H1 (cell line): ENCODE results near the gene NRIP3. TPM values are rescaled to one million over a fixed set of nuclear protein-coding genes. Genes with fewer than 3 reads are reported as not detected.

Source experiments
- CTCF ChIA-PET: fragments of 300-600 bp; sonication (Branson Sonifier 250); formaldehyde crosslinking; loops from one replicate; lab custom pipeline; 2021; ENCODE audit not compliant: partially characterized antibody; lab: Charles Lee
- POLR2A ChIA-PET: fragments of 300-600 bp; sonication (Branson Sonifier 250); formaldehyde crosslinking; loops from one replicate; lab custom pipeline; 2021; ENCODE audit warnings: inconsistent platforms; ENCODE audit not compliant: partially characterized antibody; lab: Charles Lee
- DNase-seq, 2 experiments: peaks; one replicate each; pipeline versions ENCODE4 v3.0.0 to v3.0.0-alpha.2; 2010 to 2022; ENCODE audit warnings: low spot score in 2 of 2, low read depth in 1 of 2, mixed read lengths in 1 of 2
- FAIRE-seq: peaks from 2 replicates; lab custom pipeline; 2011; peaks lifted over from hg19 to GRCh38; lab: Jason Lieb, UNC
- H2AFZ ChIP-seq: 2 replicates; pipeline ENCODE4 v1.8.1; 2012; ENCODE audit warnings: low read length, inconsistent platforms
- H2AK5ac ChIP-seq: 2 replicates; pipeline ENCODE4 v1.6.1; 2013; ENCODE audit warnings: low read depth, low read length
- H2BK120ac ChIP-seq: replicated peaks from 2 replicates; pipeline ENCODE3; 2013; ENCODE audit warnings: low read depth, low read length, inconsistent platforms
- H2BK12ac ChIP-seq: 2 replicates; pipeline ENCODE4 v1.6.1; 2013; ENCODE audit warnings: low read depth, low read length
- H2BK15ac ChIP-seq: 2 replicates; pipeline ENCODE4 v1.6.1; 2013; ENCODE audit warnings: low read length
- H2BK20ac ChIP-seq: 2 replicates; pipeline ENCODE4 v1.6.1; 2013; ENCODE audit warnings: low read length
- H2BK5ac ChIP-seq: 2 replicates; pipeline ENCODE4 v1.6.1; 2013; ENCODE audit warnings: low read depth, low read length
- H3K14ac ChIP-seq: 2 replicates; pipeline ENCODE4 v1.6.1; 2013; ENCODE audit warnings: inconsistent platforms; ENCODE audit not compliant: insufficient read length
- H3K18ac ChIP-seq: 2 replicates; pipeline ENCODE4 v1.6.1; 2013; ENCODE audit warnings: low read length; ENCODE audit errors: extremely low read depth
- H3K23ac ChIP-seq: 2 replicates; pipeline ENCODE4 v1.6.1; 2013; ENCODE audit warnings: inconsistent platforms; ENCODE audit not compliant: insufficient read length
- H3K23me2 ChIP-seq: 2 replicates; pipeline ENCODE4 v1.6.1; 2013; ENCODE audit warnings: low read depth, low read length
- H3K27ac ChIP-seq: 2 replicates; pipeline ENCODE4 v1.6.1; 2011; ENCODE audit warnings: low read depth, low read length, inconsistent platforms
- H3K27me3 ChIP-seq, 4 experiments: replicated peaks in 1 of 4; 1 replicate in 1 of 4; 2 replicates in 3 of 4; pipeline versions ENCODE4 v1.6.1 to v1.8.1; 2011 to 2013; ENCODE audit warnings: low read length in 3 of 4, mild to moderate bottlenecking in 3 of 4, inconsistent platforms in 2 of 4, mixed read lengths in 2 of 4, moderate library complexity in 1 of 4; ENCODE audit not compliant: control insufficient read depth in 3 of 4, insufficient read depth in 3 of 4; ENCODE audit errors: extremely low read depth in 1 of 4
- H3K36me3 ChIP-seq, 4 experiments: 2 replicates each; pipeline versions ENCODE4 v1.6.1 to v1.8.1; 2011 to 2013; ENCODE audit warnings: mild to moderate bottlenecking in 4 of 4, low read length in 3 of 4, moderate library complexity in 2 of 4, control low read depth in 1 of 4, inconsistent platforms in 1 of 4; ENCODE audit not compliant: insufficient read depth in 4 of 4, control insufficient read depth in 2 of 4
- H3K4ac ChIP-seq: replicated peaks from 2 replicates; pipeline ENCODE3; 2013; ENCODE audit warnings: low read length, low read depth, mixed read lengths, inconsistent platforms; ENCODE audit not compliant: insufficient read length
- H3K4me1 ChIP-seq, 4 experiments: replicated peaks in 1 of 4; 1 replicate in 1 of 4; 2 replicates in 3 of 4; pipeline versions ENCODE4 v1.6.1 to v1.8.1; 2011 to 2013; ENCODE audit warnings: low read length in 3 of 4, inconsistent platforms in 2 of 4, mixed read lengths in 1 of 4; ENCODE audit not compliant: insufficient read depth in 4 of 4, control insufficient read depth in 3 of 4
- H3K4me2 ChIP-seq, 2 experiments: 2 replicates each; pipeline versions ENCODE4 v1.6.1 to v1.8.1; 2011 to 2013; ENCODE audit warnings: low read depth in 2 of 2, low read length in 2 of 2, control low read depth in 1 of 2, inconsistent platforms in 1 of 2, mild to moderate bottlenecking in 1 of 2; ENCODE audit not compliant: insufficient read depth in 1 of 2
- H3K4me3 ChIP-seq, 4 experiments: fragments of 200-600, 300-600 bp in 1 of 4; sonication (generic), shearing (Covaris generic), sonication (Bioruptor Twin) in 1 of 4; 2 replicates each; pipeline versions ENCODE4 v1.5.1 to v1.8.1; 2011 to 2016; ENCODE audit warnings: low read length in 4 of 4, low read depth in 3 of 4, control low read depth in 2 of 4, inconsistent platforms in 2 of 4, mild to moderate bottlenecking in 2 of 4, mixed read lengths in 1 of 4, moderate library complexity in 1 of 4; ENCODE audit not compliant: insufficient read depth in 2 of 4; ENCODE audit errors: extremely low read depth in 1 of 4
- H3K56ac ChIP-seq: replicated peaks from 2 replicates; pipeline ENCODE3; 2013; ENCODE audit warnings: low read depth, mild to moderate bottlenecking, mixed read lengths, low read length, inconsistent platforms; ENCODE audit not compliant: insufficient read length
- H3K79me1 ChIP-seq: 2 replicates; pipeline ENCODE4 v1.6.1; 2013; ENCODE audit warnings: low read depth, low read length, control low read depth
- H3K79me2 ChIP-seq, 2 experiments: 2 replicates each; pipeline versions ENCODE4 v1.6.1 to v1.8.1; 2012 to 2013; ENCODE audit warnings: low read length in 2 of 2, mild to moderate bottlenecking in 2 of 2, inconsistent platforms in 1 of 2; ENCODE audit not compliant: insufficient read depth in 2 of 2, control insufficient read depth in 1 of 2
- H3K9ac ChIP-seq, 4 experiments: replicated peaks in 1 of 4; 1 replicate in 1 of 4; 2 replicates in 3 of 4; pipeline versions ENCODE4 v1.6.1 to v1.8.1; 2011 to 2013; ENCODE audit warnings: low read depth in 3 of 4, low read length in 3 of 4, control low read depth in 2 of 4, mild to moderate bottlenecking in 2 of 4, moderate library complexity in 2 of 4, inconsistent platforms in 1 of 4; ENCODE audit errors: extremely low read depth in 1 of 4
- H3K9me3 ChIP-seq, 2 experiments: 2 replicates each; pipeline versions ENCODE4 v1.6.1 to v1.8.1; 2012 to 2013; ENCODE audit warnings: mild to moderate bottlenecking in 2 of 2, moderate library complexity in 2 of 2, control low read depth in 1 of 2, inconsistent platforms in 1 of 2, low read depth in 1 of 2, low read length in 1 of 2, mixed read lengths in 1 of 2; ENCODE audit not compliant: insufficient read depth in 2 of 2
- H4K20me1 ChIP-seq, 2 experiments: replicated peaks in 1 of 2; 2 replicates each; pipeline versions ENCODE3 to v1.8.1; 2011 to 2013; ENCODE audit warnings: inconsistent platforms in 2 of 2, low read length in 2 of 2, mild to moderate bottlenecking in 1 of 2; ENCODE audit not compliant: insufficient read depth in 2 of 2, control insufficient read depth in 1 of 2
- H4K5ac ChIP-seq: 2 replicates; pipeline ENCODE4 v1.6.1; 2013; ENCODE audit warnings: low read length, low read depth, mixed read lengths, inconsistent platforms; ENCODE audit not compliant: insufficient read length
- H4K8ac ChIP-seq: 2 replicates; pipeline ENCODE4 v1.8.0; 2013; ENCODE audit warnings: mild to moderate bottlenecking, moderate library complexity, low read length, inconsistent platforms; ENCODE audit not compliant: insufficient read depth; ENCODE audit errors: extremely low read depth
- H4K91ac ChIP-seq: replicated peaks from 2 replicates; pipeline ENCODE3; 2013; ENCODE audit warnings: low read length, mixed read lengths, inconsistent platforms; ENCODE audit not compliant: insufficient read length
- ASH2L ChIP-seq: fragments of 200-600, 300-600 bp; sonication (generic); IDR thresholded peaks from one replicate; pipeline ENCODE4 v1.7.1; 2017; ENCODE audit warnings: low read length
- RBBP5 ChIP-seq: IDR thresholded peaks from 2 replicates; pipeline ENCODE4 v1.7.1; 2012; ENCODE audit warnings: low read depth, mild to moderate bottlenecking, inconsistent platforms, low read length, moderate library complexity, borderline replicate concordance
- SAP30 ChIP-seq: fragments of 300-600 bp; sonication (generic); IDR thresholded peaks from 2 replicates; pipeline ENCODE4 v1.7.1; 2012; ENCODE audit warnings: low read length, moderate library complexity, mild to moderate bottlenecking, inconsistent platforms; ENCODE audit not compliant: insufficient read depth, insufficient replicate concordance
- SIN3A ChIP-seq, 2 experiments: IDR thresholded peaks in 1 of 2; conservative IDR thresholded peaks in 1 of 2; 2 replicates each; pipeline ENCODE4 v1.6.1; 2011 to 2012; ENCODE audit warnings: low read length in 2 of 2, improper control_type of control experiment in 1 of 2, low read depth in 1 of 2, mild to moderate bottlenecking in 1 of 2
- ZNF274 ChIP-seq: IDR thresholded peaks from 2 replicates; pipeline ENCODE4 v1.7.0; 2012; ENCODE audit warnings: low read length, borderline replicate concordance; ENCODE audit errors: extremely low read depth
- WGBS, 2 experiments: shearing (Covaris generic) in 1 of 2; methylation state at CpG; one replicate each; pipeline versions ENCODE4 v1.1.6 to v1.1.7; 2013 to 2015; ENCODE audit warnings: low lambda C conversion rate in 2 of 2, mixed read lengths in 2 of 2, inconsistent platforms in 1 of 2, low coverage in 1 of 2, missing lambda C conversion rate in 1 of 2; ENCODE audit not compliant: insufficient replicate concordance in 2 of 2, insufficient coverage in 1 of 2, insufficient read length in 1 of 2; ENCODE audit errors: extremely low coverage in 1 of 2, missing lambda C conversion rate in 1 of 2; 5-methylcytosine and 5-hydroxymethylcytosine counted together
- polyA plus RNA-seq, 7 experiments: library from polyadenylated mRNA; depleted of rRNA in 3 of 7; stranded (reverse) in 5 of 7; unstranded in 2 of 7; fragments of >200 nt in 5 of 7; fragments of 200-250 nt in 2 of 7; gene quantifications; 1 replicate in 5 of 7; 2 replicates in 1 of 7; 4 replicates in 1 of 7; pipeline versions ENCODE4 v1.2.1 to v1.2.3, GENCODE V29; 2011 to 2013; ENCODE audit warnings: missing spikeins in 2 of 7, mixed read lengths in 2 of 7
- total RNA-seq: library from RNA; stranded (reverse); fragmentation: NEBNext Ultra II Directional; extraction: Animal tissue kit (Norgen Biotek cat#: 25700); gene quantifications from 2 replicates; pipeline ENCODE4 v1.2.1, GENCODE V29; 2021
- TF ChIP-seq, protein P1 (sequence below): IDR thresholded peaks from 2 replicates; pipeline ENCODE4 v1.6.1; 2012; ENCODE audit warnings: inconsistent platforms

The NRIP3 gene
- total and polyA plus RNA-seq, 2 of the 8 experiments (the other 6 are each of a cell fraction or from before 2014, with no cell fraction given): 3.9 to 7.1 TPM

DNA sequence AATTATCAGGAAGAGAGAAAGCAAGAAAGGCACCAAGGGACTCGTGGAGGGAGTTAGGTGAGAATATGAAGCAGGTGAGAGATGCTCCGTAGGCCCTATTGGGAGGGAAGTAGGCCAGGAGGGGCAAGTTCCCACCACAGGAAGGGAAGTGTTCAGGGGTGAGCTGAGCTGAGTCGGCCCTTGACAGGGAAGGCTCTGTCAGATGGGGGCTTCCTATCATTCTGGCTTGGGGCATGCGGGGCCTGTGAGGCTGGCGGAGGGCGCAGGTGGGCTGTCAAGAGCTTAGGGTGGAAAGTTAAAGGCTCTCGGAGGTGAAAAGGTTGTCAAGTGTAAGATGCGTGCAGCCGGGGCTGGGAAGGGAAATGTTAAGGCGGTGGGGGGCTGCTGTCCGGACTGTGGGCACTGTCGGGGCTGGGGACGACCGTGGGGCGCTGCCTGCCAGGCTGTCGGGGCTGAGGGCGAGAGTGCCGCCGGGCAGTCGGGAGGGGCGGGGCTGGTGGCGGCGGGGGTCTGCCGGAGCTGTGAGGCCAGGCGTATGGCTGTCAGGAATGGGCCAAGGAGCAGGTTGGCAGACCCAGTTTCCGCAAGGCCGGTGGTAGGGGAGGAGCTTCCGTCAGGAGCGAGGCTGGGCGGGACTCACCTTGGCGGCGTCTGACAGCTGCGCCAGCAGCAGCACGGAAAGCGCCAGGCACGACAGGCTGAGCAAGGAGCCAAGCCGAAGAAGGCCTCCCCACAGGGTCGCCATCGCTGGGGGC, 40.1 kb downstream of the NRIP3 start:
- 0 out of 2 replicates have a peak overlapping the region, but pooled peaks have one; percentile 51 for H3K18ac ChIP-seq
- H4K8ac ChIP-seq: peak overlapping the region; percentile 95; the same call in 1 of the 2 replicates
- no peaks in the 10 kb centered on the region for H4K20me1 ChIP-seq
- no peak overlapping the region for H3K56ac ChIP-seq
- peaks cover 3% of the 10 kb centered on the region; the same call in 1 of the 2 replicates for H3K79me1 ChIP-seq
- peaks cover 0 to 3% of the 10 kb centered on the region in 2 experiments; a peak in 1 of 4 replicates for H3K79me2 ChIP-seq
- no peak for FAIRE-seq
- H4K5ac ChIP-seq: peak overlapping the region; percentile 47
- H2BK12ac ChIP-seq: no peak overlapping the region
- H2AFZ ChIP-seq: no peak overlapping the region
- H3K4me3 ChIP-seq: peak overlapping the region; percentile 64 to 86 (median 68)
- POLR2A ChIA-PET: interaction anchor here (0.7 to 1.5 kb wide), 7 partner anchors 12 to 497 kb away, joined by 3 to 8 read pairs (median 3); partner anchors contain the start of genes AKIP1, TRIM66 and ZNF143
- 6% methylated on average over 27 of the region's 39 CpGs; no CpG with 5 or more reads in 1 of the 2 experiments for WGBS, 2 experiments
- H3K4ac ChIP-seq: no peak overlapping the region
- CTCF ChIA-PET: interaction anchor here (0.9 to 2.3 kb wide), 7 partner anchors 31 to 700 kb away, joined by 3 to 11 read pairs (median 3); partner anchors contain the start of genes C11orf16 and LMO1
- H3K23me2 ChIP-seq: peaks cover 12% of the 10 kb centered on the region
- no peaks in the 10 kb centered on the region for H3K27me3 ChIP-seq
- H3K9me3 ChIP-seq: no peaks in the 10 kb centered on the region
- no peak overlapping the region for H3K23ac ChIP-seq
- peak overlapping the region in 2 of 4 experiments; percentile 62 to 63; a peak in 3 of 7 replicates for H3K9ac ChIP-seq
- H3K27ac ChIP-seq: no peak overlapping the region
- H2BK120ac ChIP-seq: no peak overlapping the region
- H2BK5ac ChIP-seq: no peak overlapping the region
- no peak overlapping the region for H2AK5ac ChIP-seq
- TF ChIP-seq SAP30: peak; percentile 46
- TF ChIP-seq ASH2L: peak; percentile 91
- TF ChIP-seq, protein P1, sequence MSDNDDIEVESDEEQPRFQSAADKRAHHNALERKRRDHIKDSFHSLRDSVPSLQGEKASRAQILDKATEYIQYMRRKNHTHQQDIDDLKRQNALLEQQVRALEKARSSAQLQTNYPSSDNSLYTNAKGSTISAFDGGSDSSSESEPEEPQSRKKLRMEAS: no peak
- 0 out of 2 replicates have a peak, but pooled peaks have one; percentile 43 for TF ChIP-seq RBBP5
- peak; percentile 14 to 93; a peak in 1 of 4 replicates for TF ChIP-seq SIN3A (conservative IDR thresholded peaks at IDR 0.05 in 1 of 2, IDR thresholded peaks at IDR 0.05 in 1 of 2; ENCODE audit: low read depth in 1 of 2, low read length in 2 of 2)
- no peak for TF ChIP-seq ZNF274
- no peak overlapping the region for H2BK20ac ChIP-seq
- H3K14ac ChIP-seq: no peak overlapping the region
- peak; percentile 56 to 90 for DNase-seq
- no peak overlapping the region for H4K91ac ChIP-seq
- H3K4me2 ChIP-seq: peak overlapping the region; percentile 62 to 90
- peaks cover 0 to 4% (median 2%) of the 10 kb centered on the region in 4 experiments; a peak in 3 of 7 replicates for H3K4me1 ChIP-seq
- H2BK15ac ChIP-seq: no peak overlapping the region
- H3K36me3 ChIP-seq: no peaks in the 10 kb centered on the region
